K562 (cell line): ENCODE results near the gene TOGARAM2.

ENCODE experiments used
- NFE2 ChIP-seq: IDR thresholded peaks from 2 replicates; pipeline ENCODE4 v1.6.1; 2014; ENCODE audit warnings: antibody characterized with exemption, low read depth
- POLR2A ChIP-seq: fragments of 450-650 bp; conservative IDR thresholded peaks from 2 replicates; pipeline ENCODE4 v1.6.1; 2016
- SETDB1 ChIP-seq: IDR thresholded peaks from one replicate; pipeline ENCODE4 v1.6.1; 2012; ENCODE audit warnings: low read length, control low read depth, inconsistent platforms
- THAP12 ChIP-seq: fragments of 250-450 bp; sonication (Bioruptor Pico); IDR thresholded peaks from 2 replicates; pipeline ENCODE4 v1.9.0; 2021; ENCODE audit warnings: mild to moderate bottlenecking, inconsistent platforms
- ZNF589 ChIP-seq: fragments of 200-800 bp; sonication (Bioruptor generic); IDR thresholded peaks from 2 replicates; pipeline ENCODE4 v1.6.1; 2016; ENCODE audit warnings: low read depth, missing genetic modification characterization, missing compliant biosample characterization
- TF ChIP-seq, protein P1 (sequence below), 2 experiments: IDR thresholded peaks; 2 replicates each; pipeline ENCODE4 v1.6.1; 2012; ENCODE audit warnings: improper control_type of control experiment in 2 of 2, low read depth in 2 of 2, low read length in 2 of 2, borderline replicate concordance in 1 of 2

GRCh38 chr2:29035016-29035745, 54.1 kb downstream of the TOGARAM2 start:
- TF ChIP-seq POLR2A (no peak), SETDB1 (no peak), NFE2 (no peak), THAP12 (CRISPR knock-in tag) (no peak), ZNF589 (no peak)
- TF ChIP-seq, protein P1, sequence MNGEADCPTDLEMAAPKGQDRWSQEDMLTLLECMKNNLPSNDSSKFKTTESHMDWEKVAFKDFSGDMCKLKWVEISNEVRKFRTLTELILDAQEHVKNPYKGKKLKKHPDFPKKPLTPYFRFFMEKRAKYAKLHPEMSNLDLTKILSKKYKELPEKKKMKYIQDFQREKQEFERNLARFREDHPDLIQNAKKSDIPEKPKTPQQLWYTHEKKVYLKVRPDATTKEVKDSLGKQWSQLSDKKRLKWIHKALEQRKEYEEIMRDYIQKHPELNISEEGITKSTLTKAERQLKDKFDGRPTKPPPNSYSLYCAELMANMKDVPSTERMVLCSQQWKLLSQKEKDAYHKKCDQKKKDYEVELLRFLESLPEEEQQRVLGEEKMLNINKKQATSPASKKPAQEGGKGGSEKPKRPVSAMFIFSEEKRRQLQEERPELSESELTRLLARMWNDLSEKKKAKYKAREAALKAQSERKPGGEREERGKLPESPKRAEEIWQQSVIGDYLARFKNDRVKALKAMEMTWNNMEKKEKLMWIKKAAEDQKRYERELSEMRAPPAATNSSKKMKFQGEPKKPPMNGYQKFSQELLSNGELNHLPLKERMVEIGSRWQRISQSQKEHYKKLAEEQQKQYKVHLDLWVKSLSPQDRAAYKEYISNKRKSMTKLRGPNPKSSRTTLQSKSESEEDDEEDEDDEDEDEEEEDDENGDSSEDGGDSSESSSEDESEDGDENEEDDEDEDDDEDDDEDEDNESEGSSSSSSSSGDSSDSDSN (IDR thresholded peaks at IDR 0.05; ENCODE audit: borderline replicate concordance in 1 of 2, low read depth in 2 of 2, low read length in 2 of 2) = no peak
